Measurements from ENCODE around the gene NFE2L1.

DNA sequence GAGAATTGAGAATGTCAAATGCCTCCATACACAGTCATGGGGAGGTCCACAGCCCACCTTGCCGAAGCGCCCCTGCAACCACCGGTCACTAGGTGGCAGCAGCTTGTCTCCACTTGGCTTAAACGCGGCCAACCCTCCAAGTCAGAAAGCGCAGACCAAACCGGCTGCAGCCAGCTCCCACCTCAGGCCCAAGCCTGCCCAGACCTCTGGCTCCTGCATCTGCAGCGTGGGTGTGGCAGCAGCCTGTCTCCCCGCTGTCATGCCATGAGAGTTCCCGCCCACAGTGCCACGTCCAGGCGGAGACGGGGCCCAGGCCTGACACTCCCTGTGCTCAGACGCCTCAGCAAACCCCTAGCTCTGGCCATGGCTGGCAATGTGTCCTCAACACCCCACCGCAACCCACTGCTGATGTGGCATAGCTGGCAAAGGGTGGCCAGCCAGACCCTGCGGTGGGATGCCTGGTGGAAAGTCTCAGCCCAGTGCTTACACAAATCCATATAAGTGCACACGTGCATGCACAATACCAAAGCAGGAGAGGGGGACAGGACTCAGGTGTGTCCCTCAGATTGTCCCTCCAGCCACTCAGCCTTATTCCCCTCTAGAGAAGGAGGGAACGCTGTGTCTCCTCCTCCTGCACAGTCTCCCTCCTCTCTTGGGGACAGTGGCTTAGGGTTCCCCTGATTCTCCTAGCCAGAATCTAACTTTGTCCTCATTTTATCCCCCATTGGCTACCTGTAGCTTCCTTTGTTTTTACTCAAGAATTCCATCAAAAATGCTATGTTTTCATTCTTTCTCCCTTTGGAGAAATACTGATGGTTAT is 21.4 kb upstream of the NFE2L1 start:
- no peak for TF ChIP-seq EZH2 (IDR thresholded peaks at IDR 0.05; ENCODE audit: insufficient read depth, poor library complexity, severe bottlenecking)
- TF ChIP-seq EZH2phosphoT487 (IDR thresholded peaks at IDR 0.05; ENCODE audit: insufficient read depth, low read depth), result no peak
